T-cell (primary cell): ENCODE data around the gene PAX5. TPM values are rescaled to one million over a fixed set of nuclear protein-coding genes. Genes with fewer than 3 reads are reported as not detected.

Source experiments
- ATAC-seq, 4 experiments: fragments of 200-7000 bp in 3 of 4; fragments of 150-1000 bp in 1 of 4; cut with Tn5 transposase; replicated peaks in 1 of 4; 1 replicate in 3 of 4; 2 replicates in 1 of 4; pipeline ENCODE4 v1.10.0; 2021; ENCODE audit warnings: moderate library complexity in 3 of 4, mild to moderate bottlenecking in 2 of 4, moderate number of reproducible peaks in 1 of 4
- CTCF ChIA-PET, 2 donors: fragments of 300-600 bp; sonication (Branson Sonifier 250); formaldehyde crosslinking; loops; one replicate each; lab custom pipeline; 2022; ENCODE audit warnings: antibody characterized with exemption in 2 of 2; lab: Charles Lee
- POLR2A ChIA-PET, 2 donors: fragments of 300-600 bp; sonication (Branson Sonifier 250); formaldehyde crosslinking; loops; one replicate each; lab custom pipeline; 2022; ENCODE audit warnings: antibody characterized with exemption in 2 of 2; lab: Charles Lee
- DNase-seq, 35 experiments: peaks; one replicate each; pipeline versions ENCODE4 v3.0.0 to v3.0.0-alpha.2; 2013 to 2023
- H3K27ac ChIP-seq: one replicate; pipeline ENCODE4 v1.5.1; 2013; ENCODE audit warnings: low read length
- H3K27me3 ChIP-seq, 2 experiments: replicated peaks in 1 of 2; 1 replicate in 1 of 2; 2 replicates in 1 of 2; pipeline versions ENCODE4 v1.6.1 to v1.7.0; 2013; ENCODE audit warnings: low read length in 1 of 2, mixed read lengths in 1 of 2; ENCODE audit not compliant: control insufficient read depth in 2 of 2, insufficient read depth in 2 of 2; ENCODE audit errors: extremely low read depth in 1 of 2
- H3K36me3 ChIP-seq, 2 donors: 1 replicate in 1 of 2; 2 replicates in 1 of 2; pipeline versions ENCODE4 v1.6.1 to v1.7.0; 2013; ENCODE audit warnings: low read length in 1 of 2; ENCODE audit not compliant: control insufficient read depth in 2 of 2, insufficient read depth in 1 of 2; ENCODE audit errors: extremely low read depth in 1 of 2
- H3K4me1 ChIP-seq, 2 experiments: 1 replicate in 1 of 2; 2 replicates in 1 of 2; pipeline versions ENCODE4 v1.6.1 to v1.7.0; 2013; ENCODE audit warnings: low read length in 2 of 2, mixed read lengths in 1 of 2; ENCODE audit not compliant: insufficient read depth in 2 of 2, control insufficient read depth in 1 of 2; ENCODE audit errors: extremely low read depth in 1 of 2
- H3K4me3 ChIP-seq, 2 donors: 1 replicate in 1 of 2; 2 replicates in 1 of 2; pipeline versions ENCODE4 v1.5.1 to v1.7.0; 2013; ENCODE audit warnings: mild to moderate bottlenecking in 2 of 2, low read length in 1 of 2, moderate library complexity in 1 of 2; ENCODE audit not compliant: control insufficient read depth in 1 of 2; ENCODE audit errors: extremely low read depth in 1 of 2
- H3K9me3 ChIP-seq: 2 replicates; pipeline ENCODE4 v1.7.0; 2013
- H3K27ac Mint-ChIP-seq, 2 donors: one replicate each; pipeline ENCODE4 v1.8.0; 2020 to 2021; ENCODE audit warnings: mild to moderate bottlenecking in 2 of 2, mixed read lengths in 2 of 2
- H3K27me3 Mint-ChIP-seq, 2 donors: one replicate each; pipeline ENCODE4 v1.8.0; 2021 to 2022; ENCODE audit warnings: mixed read lengths in 2 of 2
- H3K36me3 Mint-ChIP-seq: one replicate; pipeline ENCODE4 v1.8.0; 2021; ENCODE audit warnings: mixed read lengths
- H3K4me1 Mint-ChIP-seq, 3 donors: one replicate each; pipeline ENCODE4 v1.8.0; 2020 to 2022; ENCODE audit warnings: mixed read lengths in 3 of 3, mild to moderate bottlenecking in 1 of 3
- H3K4me3 Mint-ChIP-seq, 3 donors: one replicate each; pipeline ENCODE4 v1.8.0; 2020 to 2022; ENCODE audit warnings: mild to moderate bottlenecking in 3 of 3, mixed read lengths in 3 of 3, moderate library complexity in 3 of 3
- H3K9me3 Mint-ChIP-seq, 3 donors: one replicate each; pipeline ENCODE4 v1.8.0; 2020 to 2022; ENCODE audit warnings: mixed read lengths in 3 of 3
- WGBS: methylation state at CpG from one replicate; pipeline ENCODE4 v1.1.5; 2013; ENCODE audit warnings: missing lambda C conversion rate; ENCODE audit not compliant: insufficient coverage; 5-methylcytosine and 5-hydroxymethylcytosine counted together
- total RNA-seq, 35 experiments: library from RNA in 6 of 35; stranded (reverse) in 6 of 35; fragments of 120-200 nt in 1 of 35; gene quantifications; one replicate each; pipeline versions ENCODE4 v1.2.1 to v1.2.4 and lab custom pipeline; 2013 to 2026

PAX5 gene
- total RNA-seq, 5 donors from 2014 or later (not counting 1 experiment from before 2014, with no cell fraction given), result 1.7 to 12.4 (median 4.4) TPM

GRCh38 chr9:37027582-37028419 is 6.3 kb downstream of the PAX5 start:
- Mint-ChIP-seq H3K27ac (peak overlapping the region in 1 of 2 donors; percentile 79), H3K4me3 (peak overlapping the region in 2 of 3 donors; percentile 68 to 75), H3K27me3 (peaks cover 74 to 91% of the 10 kb centered on the region in 2 donors), H3K4me1 (peaks cover 41 to 61% (median 43%) of the 10 kb centered on the region in 3 donors), H3K36me3 (no peaks in the 10 kb centered on the region), H3K9me3 (no peaks in the 10 kb centered on the region)
- ChIA-PET CTCF (interaction anchor here (0.6 to 1.8 kb wide), 4 partner anchors 9 to 1396 kb away, joined by 3 to 5 read pairs (median 4); no protein-coding TSS in a partner anchor), POLR2A (interaction anchor here in 1 of 2 donors (0.6 to 0.7 kb wide), 4 partner anchors 12 to 308 kb away, joined by 4 to 5 read pairs (median 5); no protein-coding TSS in a partner anchor)
- no peak overlapping the region for H3K27ac ChIP-seq
- peaks cover 7 to 62% of the 10 kb centered on the region in 2 experiments for H3K4me1 ChIP-seq
- ATAC-seq, result peak; percentile 90 to 92 (median 92)
- peak; percentile 52 to 88 (median 77) for DNase-seq
- no peaks in the 10 kb centered on the region for H3K36me3 ChIP-seq
- H3K27me3 ChIP-seq, result peaks cover 23 to 97% of the 10 kb centered on the region in 2 experiments
- H3K9me3 ChIP-seq, result no peaks in the 10 kb centered on the region
- 2% methylated on average over 53 of the region's 58 CpGs for WGBS
- H3K4me3 ChIP-seq, result peak overlapping the region in 1 of 2 donors; percentile 52

- CTCF ChIA-PET, result interaction anchor here (0.6 to 1.8 kb wide), 4 partner anchors 10 to 1395 kb away, joined by 3 to 5 read pairs (median 4); no protein-coding TSS in a partner anchor
- H3K9me3 Mint-ChIP-seq, result no peaks in the 10 kb centered on the region
- ATAC-seq (peak in 1 of 4 experiments; percentile 2), DNase-seq (no peak)
- peaks cover 7 to 62% of the 10 kb centered on the region in 2 experiments for H3K4me1 ChIP-seq
- H3K9me3 ChIP-seq, result no peaks in the 10 kb centered on the region
- H3K4me3 Mint-ChIP-seq, result peak overlapping the region; percentile 39 to 75 (median 68)
- POLR2A ChIA-PET, result interaction anchor here in 1 of 2 donors (0.6 to 0.7 kb wide), 4 partner anchors 12 to 309 kb away, joined by 4 to 5 read pairs (median 5); no protein-coding TSS in a partner anchor
- H3K36me3 Mint-ChIP-seq, result no peaks in the 10 kb centered on the region
- H3K27ac Mint-ChIP-seq, result no peak overlapping the region
- no peaks in the 10 kb centered on the region for H3K36me3 ChIP-seq
- peaks cover 26 to 89% of the 10 kb centered on the region in 2 experiments for H3K27me3 ChIP-seq
- H3K27me3 Mint-ChIP-seq, result peaks cover 69 to 91% of the 10 kb centered on the region in 2 donors
- peaks cover 41 to 61% (median 43%) of the 10 kb centered on the region in 3 donors for H3K4me1 Mint-ChIP-seq
- H3K27ac ChIP-seq, result no peak overlapping the region
- 5% methylated on average over 52 of the region's 56 CpGs for WGBS
- H3K4me3 ChIP-seq, result peak overlapping the region; percentile 31 to 52
Measured at GRCh38 chr9:37026931-37027581, 7.0 kb downstream of the PAX5 start.

GRCh38 chr9:37026113-37026930 is 7.7 kb downstream of the PAX5 start:
- ATAC-seq (no peak), DNase-seq (no peak)
- peak overlapping the region; percentile 58 to 78 (median 75) for H3K4me3 Mint-ChIP-seq
- Histone ChIP-seq H3K27ac (no peak overlapping the region), H3K27me3 (peaks cover 26 to 82% of the 10 kb centered on the region in 2 experiments), H3K9me3 (no peaks in the 10 kb centered on the region), H3K36me3 (no peaks in the 10 kb centered on the region), H3K4me1 (peaks cover 7 to 62% of the 10 kb centered on the region in 2 experiments), H3K4me3 (peak overlapping the region; percentile 10 to 52)
- H3K27ac Mint-ChIP-seq, result peak overlapping the region in 1 of 2 donors; percentile 49
- H3K9me3 Mint-ChIP-seq, result no peaks in the 10 kb centered on the region
- WGBS, result 6% methylated on average over 62 of the region's 62 CpGs
- no peaks in the 10 kb centered on the region for H3K36me3 Mint-ChIP-seq
- CTCF ChIA-PET, result interaction anchor here in 1 of 2 donors (1.8 kb wide), 1 partner anchor 10 kb away, joined by 5 read pairs; no protein-coding TSS in a partner anchor
- POLR2A ChIA-PET, result no interaction called here
- peaks cover 67 to 92% of the 10 kb centered on the region in 2 donors for H3K27me3 Mint-ChIP-seq
- H3K4me1 Mint-ChIP-seq, result peaks cover 41 to 61% (median 43%) of the 10 kb centered on the region in 3 donors

GRCh38 chr9:37025823-37026112 is 8.3 kb downstream of the PAX5 start:
- peaks cover 68 to 93% of the 10 kb centered on the region in 2 donors for H3K27me3 Mint-ChIP-seq
- Histone ChIP-seq H3K36me3 (no peaks in the 10 kb centered on the region), H3K4me1 (peaks cover 7 to 61% of the 10 kb centered on the region in 2 experiments), H3K9me3 (no peaks in the 10 kb centered on the region), H3K27ac (no peak overlapping the region), H3K4me3 (peak overlapping the region; percentile 10 to 52), H3K27me3 (peaks cover 24 to 77% of the 10 kb centered on the region in 2 experiments)
- H3K4me1 Mint-ChIP-seq, result peaks cover 41 to 59% (median 43%) of the 10 kb centered on the region in 3 donors
- H3K36me3 Mint-ChIP-seq, result no peaks in the 10 kb centered on the region
- ATAC-seq (no peak), DNase-seq (no peak)
- ChIA-PET CTCF (interaction anchor here in 1 of 2 donors (1.8 kb wide), 1 partner anchor 11 kb away, joined by 5 read pairs; no protein-coding TSS in a partner anchor), POLR2A (no interaction called here)
- WGBS, result 33% methylated on average over 1 of the region's 9 CpGs
- H3K4me3 Mint-ChIP-seq, result peak overlapping the region; percentile 58 to 78 (median 75)
- no peaks in the 10 kb centered on the region for H3K9me3 Mint-ChIP-seq
- peak overlapping the region in 1 of 2 donors; percentile 49 for H3K27ac Mint-ChIP-seq

- POLR2A ChIA-PET, result no interaction called here
- peak overlapping the region in 1 of 2 donors; percentile 49 for H3K27ac Mint-ChIP-seq
Measured at GRCh38 chr9:37025071-37025822, 8.8 kb downstream of the PAX5 start.

More at GRCh38 chr9:37025071-37025822, 8.8 kb downstream of the PAX5 start:
- Histone ChIP-seq H3K27me3 (peaks cover 25 to 76% of the 10 kb centered on the region in 2 experiments), H3K27ac (no peak overlapping the region), H3K4me3 (peak overlapping the region; percentile 10 to 30), H3K36me3 (no peaks in the 10 kb centered on the region), H3K9me3 (no peaks in the 10 kb centered on the region), H3K4me1 (peaks cover 7 to 56% of the 10 kb centered on the region in 2 experiments)
- CTCF ChIA-PET, result no interaction called here
- Mint-ChIP-seq H3K27me3 (peaks cover 67 to 93% of the 10 kb centered on the region in 2 donors), H3K4me1 (peaks cover 36 to 54% (median 38%) of the 10 kb centered on the region in 3 donors), H3K4me3 (peak overlapping the region; percentile 58 to 78 (median 75)), H3K36me3 (no peaks in the 10 kb centered on the region), H3K9me3 (no peaks in the 10 kb centered on the region)
- ATAC-seq, result no peak
- WGBS, result 16% methylated on average over 17 of the region's 36 CpGs
- DNase-seq, result no peak
